HG02610 (cell line): ENCODE results near the gene CAND1.

Experiments used
- ATAC-seq: cut with Tn5 transposase; IDR thresholded peaks from one replicate; pipeline ENCODE4 v1.9.1; 2021; ENCODE audit warnings: mild to moderate bottlenecking, moderate library complexity; ENCODE audit not compliant: unreplicated experiment

CAND1 gene

GRCh38 chr12:67268896-67269632 is at the start of gene CAND1:
TSS of gene CAND1 (plus strand) at chr12:67269358. CDS start at chr12:67269718, 360 bp downstream.
- peak; percentile 77 for ATAC-seq

- no peak for ATAC-seq
These were observed 49.1 kb upstream of the CAND1 start for GRCh38 chr12:67220065-67220464.

- no peak for ATAC-seq
These were observed 46.9 kb upstream of the CAND1 start for GRCh38 chr12:67222302-67222701.

- ATAC-seq, result no peak
These were observed 45.9 kb upstream of the CAND1 start for GRCh38 chr12:67223225-67223624.

- no peak for ATAC-seq
These were observed 31.9 kb upstream of the CAND1 start for GRCh38 chr12:67237231-67237630.

- no peak for ATAC-seq
These were observed 30.1 kb upstream of the CAND1 start for GRCh38 chr12:67239061-67239460.

GRCh38 chr12:67241482-67241881 is 27.7 kb upstream of the CAND1 start:
- no peak for ATAC-seq

GRCh38 chr12:67243260-67243659 is 25.9 kb upstream of the CAND1 start:
- ATAC-seq, result no peak

- no peak for ATAC-seq
These were observed 23.6 kb upstream of the CAND1 start for GRCh38 chr12:67245571-67245970.

- no peak for ATAC-seq
These were observed 18.1 kb upstream of the CAND1 start for GRCh38 chr12:67251012-67251411.

- no peak for ATAC-seq
These were observed 14.7 kb upstream of the CAND1 start for GRCh38 chr12:67254372-67255026.

GRCh38 chr12:67256649-67257048 is 12.5 kb upstream of the CAND1 start:
- no peak for ATAC-seq

- no peak for ATAC-seq
These were observed 5.7 kb upstream of the CAND1 start for GRCh38 chr12:67263471-67263870.

GRCh38 chr12:67268335-67268895 is 743 bp upstream of the CAND1 start:
- peak; percentile 81 for ATAC-seq

- ATAC-seq, result peak; percentile 7
These were observed 745 bp downstream of the CAND1 start for GRCh38 chr12:67269633-67270573.

GRCh38 chr12:67270622-67271021 is 1.5 kb downstream of the CAND1 start:
- ATAC-seq, result no peak

GRCh38 chr12:67271976-67272375 is 2.8 kb downstream of the CAND1 start:
- ATAC-seq, result no peak

- no peak for ATAC-seq
These were observed 5.0 kb downstream of the CAND1 start for GRCh38 chr12:67274186-67274585.

- ATAC-seq, result no peak
These were observed 6.3 kb downstream of the CAND1 start for GRCh38 chr12:67275380-67275913.

- no peak for ATAC-seq
These were observed 7.3 kb downstream of the CAND1 start for GRCh38 chr12:67276421-67276820.

- no peak for ATAC-seq
These were observed 10.5 kb downstream of the CAND1 start for GRCh38 chr12:67279637-67280036.
